SH-SY5Y (cell line): Measurements from ENCODE around the gene BIRC6.

Experiments used
- GATA2 ChIP-seq: IDR thresholded peaks from 2 replicates; pipeline ENCODE4 v1.6.1; 2011; ENCODE audit warnings: mild to moderate bottlenecking, low read depth, low read length
- GATA3 ChIP-seq: IDR thresholded peaks from 2 replicates; pipeline ENCODE4 v1.6.1; 2011; ENCODE audit warnings: low read depth, mild to moderate bottlenecking, low read length, moderate library complexity

- no peak for TF ChIP-seq GATA3
- TF ChIP-seq GATA2: no peak
Observed at GRCh38 chr2:32379352-32379751, 22.5 kb downstream of the BIRC6 start.
